IPS DF 19.7 (cell line): ENCODE data around the gene DIDO1.
"Not testable (repeated sequence)": the region's sequence is repeated elsewhere in the genome, so short reads cannot be mapped to it uniquely, and the experiment has no call there.

Source experiments
- DNase-seq: peaks from one replicate; pipeline ENCODE4 v3.0.0-alpha.2; 2013; ENCODE audit warnings: low read depth, low spot score

Gene DIDO1

GRCh38 chr20:62879275-62880146, 46.8 kb downstream of the DIDO1 start:
- DNase-seq = no peak

- DNase-seq = no peak
These were observed 47.9 kb downstream of the DIDO1 start for GRCh38 chr20:62878244-62879038.

- DNase-seq = no peak
These were observed 49.1 kb downstream of the DIDO1 start for GRCh38 chr20:62876902-62877816.

- no peak for DNase-seq
These were observed 49.8 kb downstream of the DIDO1 start for GRCh38 chr20:62876501-62876901.

GRCh38 chr20:62875419-62876361, 50.6 kb downstream of the DIDO1 start:
- DNase-seq = no peak

GRCh38 chr20:62874964-62875344, 51.4 kb downstream of the DIDO1 start:
- no peak for DNase-seq

GRCh38 chr20:62873681-62874031, 52.6 kb downstream of the DIDO1 start:
- DNase-seq = not testable (repeated sequence)

- DNase-seq = no peak
These were observed 53.0 kb downstream of the DIDO1 start for GRCh38 chr20:62873280-62873679.

GRCh38 chr20:62872862-62873261, 53.4 kb downstream of the DIDO1 start:
- no peak for DNase-seq

- DNase-seq = no peak
These were observed 54.0 kb downstream of the DIDO1 start for GRCh38 chr20:62872184-62872847.

GRCh38 chr20:62864207-62864606, 62.1 kb downstream of the DIDO1 start:
- DNase-seq = no peak

GRCh38 chr20:62861726-62862336, 64.5 kb downstream of the DIDO1 start, which contains the start of gene TCFL5:
Gene TCFL5 (minus strand): TSS chr20:62861822. CDS start chr20:62861670, 152 bp downstream.
- no peak for DNase-seq

GRCh38 chr20:62860924-62861691, 65.2 kb downstream of the DIDO1 start:
- no peak for DNase-seq

GRCh38 chr20:62860391-62860923, 65.8 kb downstream of the DIDO1 start:
- DNase-seq = no peak

GRCh38 chr20:62859721-62860120, 66.6 kb downstream of the DIDO1 start:
- no peak for DNase-seq

- DNase-seq = no peak
These were observed 68.1 kb downstream of the DIDO1 start for GRCh38 chr20:62858058-62858830.

GRCh38 chr20:62856931-62857619, 69.2 kb downstream of the DIDO1 start:
- DNase-seq = no peak
